GM12801 (cell line): ENCODE data around the gene NME9.

Source experiments
- TF ChIP-seq, protein P1 (sequence below): IDR thresholded peaks from one replicate; pipeline ENCODE4 v1.5.1; 2011; ENCODE audit warnings: control low read depth; ENCODE audit not compliant: insufficient read length; ENCODE audit errors: extremely low read depth

Gene NME9

DNA sequence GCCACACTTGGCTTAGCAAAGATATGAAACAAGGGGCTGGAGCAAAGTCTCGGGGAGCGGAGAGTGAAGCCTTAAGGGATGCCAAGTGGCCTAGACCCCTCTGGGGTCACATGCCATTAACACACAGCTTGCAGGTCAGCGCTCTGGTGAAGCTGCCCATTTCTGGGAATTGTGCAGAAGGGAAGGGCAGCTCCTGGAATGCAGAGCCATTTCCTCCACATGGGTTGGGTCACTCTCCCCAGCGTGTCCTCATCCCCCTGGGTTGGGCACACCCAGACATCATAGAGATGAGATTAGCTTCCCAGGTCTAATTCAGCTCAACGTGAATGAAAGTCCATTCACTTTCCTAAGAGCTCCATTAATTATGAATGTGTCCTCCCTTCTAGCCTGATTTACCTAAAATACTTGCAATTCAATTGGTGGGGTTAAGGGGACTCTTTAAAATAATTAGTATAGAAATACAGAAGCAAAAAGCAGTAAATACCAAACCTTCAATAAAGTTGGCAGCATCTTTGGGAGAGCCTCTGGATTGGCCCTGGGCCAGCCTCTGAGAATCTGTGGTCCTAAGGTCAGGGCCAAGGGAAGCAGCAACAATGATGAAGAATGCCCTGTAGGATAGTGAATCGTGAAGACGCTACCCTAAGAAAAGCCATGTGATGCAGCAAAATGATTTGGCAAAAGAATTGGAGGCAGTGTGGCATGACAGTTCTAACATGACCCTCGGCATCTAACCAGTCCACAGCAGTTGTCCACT is 36.5 kb upstream of the NME9 start:
- TF ChIP-seq, protein P1, sequence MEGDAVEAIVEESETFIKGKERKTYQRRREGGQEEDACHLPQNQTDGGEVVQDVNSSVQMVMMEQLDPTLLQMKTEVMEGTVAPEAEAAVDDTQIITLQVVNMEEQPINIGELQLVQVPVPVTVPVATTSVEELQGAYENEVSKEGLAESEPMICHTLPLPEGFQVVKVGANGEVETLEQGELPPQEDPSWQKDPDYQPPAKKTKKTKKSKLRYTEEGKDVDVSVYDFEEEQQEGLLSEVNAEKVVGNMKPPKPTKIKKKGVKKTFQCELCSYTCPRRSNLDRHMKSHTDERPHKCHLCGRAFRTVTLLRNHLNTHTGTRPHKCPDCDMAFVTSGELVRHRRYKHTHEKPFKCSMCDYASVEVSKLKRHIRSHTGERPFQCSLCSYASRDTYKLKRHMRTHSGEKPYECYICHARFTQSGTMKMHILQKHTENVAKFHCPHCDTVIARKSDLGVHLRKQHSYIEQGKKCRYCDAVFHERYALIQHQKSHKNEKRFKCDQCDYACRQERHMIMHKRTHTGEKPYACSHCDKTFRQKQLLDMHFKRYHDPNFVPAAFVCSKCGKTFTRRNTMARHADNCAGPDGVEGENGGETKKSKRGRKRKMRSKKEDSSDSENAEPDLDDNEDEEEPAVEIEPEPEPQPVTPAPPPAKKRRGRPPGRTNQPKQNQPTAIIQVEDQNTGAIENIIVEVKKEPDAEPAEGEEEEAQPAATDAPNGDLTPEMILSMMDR: no peak

DNA sequence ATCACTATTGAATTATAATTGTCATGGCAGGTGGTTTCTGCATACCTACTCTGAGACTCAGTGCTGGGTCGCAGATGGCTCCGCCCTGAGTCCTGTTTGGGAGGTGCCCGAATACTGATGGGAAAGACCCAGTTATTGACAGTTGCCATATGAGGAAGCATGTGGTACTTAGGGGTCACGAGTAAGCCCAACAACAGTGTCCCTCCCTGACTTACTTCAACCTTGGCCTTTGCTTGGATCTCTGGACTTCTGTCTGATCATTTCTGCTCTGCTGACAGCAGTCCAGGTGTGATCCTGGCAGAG is 35.6 kb upstream of the NME9 start:
- TF ChIP-seq, protein P1: no peak

DNA sequence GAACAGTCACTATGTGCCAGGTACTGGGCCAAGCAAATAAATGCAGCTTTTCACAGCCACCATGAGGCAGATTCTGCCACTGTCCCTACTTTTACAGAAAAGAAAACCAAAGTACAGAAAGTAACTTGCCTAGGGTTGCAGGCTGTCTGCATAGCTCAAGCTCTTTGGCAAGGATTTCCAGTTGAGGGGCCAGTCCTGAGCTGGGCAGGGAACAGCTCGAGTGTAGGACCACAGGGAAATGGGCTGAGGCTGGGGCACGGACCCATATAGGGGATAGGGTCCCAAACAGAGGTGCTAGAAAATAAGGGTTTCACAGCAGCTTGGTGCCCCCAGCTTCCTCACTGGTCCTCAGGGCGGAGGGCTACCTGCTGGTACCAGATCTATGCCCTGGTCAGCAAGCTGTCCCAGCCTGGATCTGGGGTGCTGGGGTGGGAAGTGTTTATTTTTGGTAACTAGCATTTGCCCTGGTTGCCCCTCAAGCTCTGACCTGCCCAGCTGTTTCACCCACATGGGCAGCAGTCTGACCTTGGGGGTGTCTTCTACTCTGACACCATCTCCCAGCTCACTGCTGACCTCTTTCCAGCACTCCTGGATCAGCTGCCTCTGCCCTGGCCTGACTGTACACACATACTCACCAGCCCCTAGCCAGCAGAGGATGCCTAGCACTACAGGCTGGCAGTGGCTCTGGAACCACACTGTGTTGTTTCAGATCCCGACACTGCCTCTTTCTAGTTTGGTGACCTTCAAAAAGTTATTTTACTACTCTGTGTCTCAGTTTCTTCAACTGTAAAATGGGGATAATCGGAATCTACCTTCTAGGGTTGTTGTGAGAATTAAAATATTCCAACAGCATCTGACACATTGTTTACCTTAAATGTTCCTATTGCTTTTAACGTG is 35.0 kb upstream of the NME9 start:
- TF ChIP-seq, protein P1: no peak

DNA sequence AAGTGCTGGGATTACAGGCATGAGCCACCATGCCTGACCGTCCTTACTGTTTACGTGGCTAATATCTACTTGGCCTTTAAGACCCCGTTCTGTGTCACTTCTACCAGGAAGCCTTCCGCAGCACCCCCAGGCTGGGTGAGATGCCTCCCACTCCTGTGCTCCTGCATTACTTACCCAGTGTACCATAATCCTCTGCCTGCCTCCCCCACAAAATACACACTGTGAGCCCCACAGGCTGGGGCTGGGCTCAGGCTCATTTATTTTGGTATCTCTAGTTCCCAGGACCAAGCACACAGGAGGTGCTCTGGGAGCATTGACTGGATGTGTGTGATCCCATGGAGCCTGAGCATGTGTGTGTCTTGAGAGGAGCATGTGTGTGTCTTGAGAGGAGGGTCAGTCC is 33.7 kb upstream of the NME9 start:
- TF ChIP-seq, protein P1: no peak

DNA sequence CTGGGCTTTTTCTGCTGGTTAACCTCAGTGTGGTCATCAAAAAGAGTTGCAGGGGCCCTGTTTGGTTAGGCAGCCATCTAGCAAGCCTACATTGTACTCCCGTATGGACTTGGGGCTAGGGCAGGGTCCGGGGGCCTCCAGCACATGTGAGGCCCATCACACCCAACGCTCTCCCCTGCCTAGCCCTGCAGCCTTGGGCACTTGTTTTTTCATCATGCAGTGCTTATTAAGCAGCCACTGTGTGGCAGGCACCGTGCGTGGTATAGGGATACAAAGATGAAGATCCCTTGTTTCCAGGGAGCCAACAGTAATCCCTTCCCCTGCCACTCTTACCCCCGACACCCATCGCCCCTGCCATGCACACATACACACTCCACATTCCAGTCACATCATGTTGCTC is 32.9 kb upstream of the NME9 start:
- TF ChIP-seq, protein P1: no peak

DNA sequence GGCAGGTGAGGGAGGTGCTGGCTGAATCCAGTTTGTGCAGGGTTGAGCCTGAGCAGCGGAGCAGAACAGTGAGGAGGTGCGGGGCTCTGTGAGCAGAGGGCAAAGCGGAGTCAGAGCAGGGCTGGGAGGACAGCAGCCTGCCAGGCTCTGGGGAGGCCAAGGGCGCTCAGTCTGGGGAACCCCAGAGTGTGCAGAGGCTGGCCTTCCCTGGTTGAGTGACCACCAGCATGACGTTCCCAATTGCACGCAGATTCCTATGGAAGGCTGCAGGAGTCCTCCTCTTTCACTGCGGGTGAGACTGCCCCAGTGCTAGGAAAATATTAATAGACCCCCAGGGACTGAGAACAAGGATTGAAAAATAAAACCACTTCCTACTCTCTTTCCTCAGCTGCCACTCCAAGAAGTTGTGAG is 31.9 kb upstream of the NME9 start:
- TF ChIP-seq, protein P1: no peak

DNA sequence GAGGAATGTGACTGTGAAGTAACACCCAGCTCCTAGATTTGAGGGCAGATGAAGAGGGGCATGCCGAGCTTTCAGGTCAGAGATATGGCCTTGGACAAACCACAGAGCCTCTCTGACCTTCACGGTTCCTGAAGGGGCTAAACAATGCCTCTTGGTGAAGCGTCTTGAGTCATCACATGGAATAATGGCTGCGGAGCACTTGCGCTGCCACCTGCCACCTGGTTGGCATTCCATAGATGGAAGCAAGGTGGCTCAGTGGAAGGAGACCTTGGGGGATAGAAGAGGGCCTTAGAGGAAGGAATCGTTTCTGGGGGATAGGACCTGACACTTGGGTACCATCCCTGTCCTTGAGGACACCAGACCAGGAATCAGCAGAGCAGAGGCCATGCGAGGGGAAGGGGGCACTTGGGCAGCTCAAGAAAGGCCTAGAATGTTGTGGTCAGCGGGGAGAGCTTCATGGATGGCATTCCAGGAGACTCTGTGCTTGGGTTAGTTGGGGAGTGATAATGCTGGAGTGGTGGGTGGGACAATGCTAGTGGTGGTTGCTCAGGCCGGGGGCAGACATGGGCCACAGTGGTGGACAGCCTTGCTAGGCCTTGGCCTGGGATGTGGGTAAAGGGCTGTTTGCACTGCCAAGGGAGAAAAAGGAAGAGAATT is 31.3 kb upstream of the NME9 start:
- TF ChIP-seq, protein P1: no peak
